Activated naive CD8-positive, alpha-beta T cell treated with anti-CD3 and anti-CD28 coated beads, Interleukin-2, amount 50 U/mL, for 24 hours (primary cell): ENCODE results near the gene FLT3LG.
A peak's percentile ranks its signal among the peaks of the same experiment; 100 is the strongest.

Experiments
- ATAC-seq: fragments of 150-1000 bp; cut with Tn5 transposase; one replicate; pipeline ENCODE4 v1.10.0; 2021
- DNase-seq: peaks from one replicate; pipeline ENCODE4 v3.0.0; 2021
- H3K27ac Mint-ChIP-seq: one replicate; pipeline ENCODE4 v1.8.0; 2021; ENCODE audit warnings: mild to moderate bottlenecking, mixed read lengths
- H3K27me3 Mint-ChIP-seq: one replicate; pipeline ENCODE4 v1.8.0; 2021; ENCODE audit warnings: mixed read lengths
- H3K36me3 Mint-ChIP-seq: one replicate; pipeline ENCODE4 v1.8.0; 2021; ENCODE audit warnings: low read depth, mixed read lengths
- H3K4me1 Mint-ChIP-seq: one replicate; pipeline ENCODE4 v1.8.0; 2021; ENCODE audit warnings: mixed read lengths
- H3K4me3 Mint-ChIP-seq: one replicate; pipeline ENCODE4 v1.8.0; 2021; ENCODE audit warnings: mild to moderate bottlenecking, moderate library complexity, mixed read lengths
- H3K9me3 Mint-ChIP-seq: one replicate; pipeline ENCODE4 v1.8.0; 2021; ENCODE audit warnings: mixed read lengths

Gene FLT3LG

DNA sequence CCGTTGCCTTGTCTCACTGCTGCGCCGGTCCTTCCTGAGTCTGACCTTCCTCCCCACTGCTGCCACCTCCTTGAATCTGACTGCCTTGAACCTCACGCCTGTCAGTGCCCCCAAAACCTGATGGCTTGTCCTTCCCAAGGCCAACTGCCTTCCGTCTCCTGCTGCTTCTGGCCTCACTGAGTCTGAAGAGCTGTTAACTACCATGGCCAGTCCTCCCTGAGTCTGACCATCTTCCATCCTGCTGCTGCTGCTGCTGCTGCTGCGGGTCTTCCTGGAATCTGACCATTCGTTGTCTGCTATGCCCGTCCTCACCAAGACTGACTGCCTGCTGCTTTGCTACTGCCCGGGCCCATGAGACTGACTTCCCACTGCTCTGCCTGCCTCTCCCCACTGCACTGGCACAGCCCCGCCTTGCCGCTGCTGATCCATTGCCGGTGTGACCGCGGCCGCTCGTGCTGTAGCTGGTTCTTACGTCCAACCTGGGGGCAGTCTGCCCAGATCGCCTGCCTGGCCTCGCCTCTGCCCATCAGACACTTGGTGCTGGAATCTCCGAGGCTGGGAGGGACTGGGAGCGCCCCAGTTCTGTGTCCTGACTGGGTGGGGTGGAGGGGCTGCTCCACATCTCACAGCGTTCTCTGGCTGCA is 50.9 kb downstream of the FLT3LG start:
- Mint-ChIP-seq H3K27me3 (peaks cover 2% of the 10 kb centered on the region), H3K4me3 (no peak overlapping the region), H3K36me3 (no peaks in the 10 kb centered on the region), H3K4me1 (peaks cover 12% of the 10 kb centered on the region), H3K27ac (no peak overlapping the region), H3K9me3 (no peaks in the 10 kb centered on the region)
- no peak for ATAC-seq
- DNase-seq, result no peak

- Mint-ChIP-seq H3K27me3 (peaks cover 2% of the 10 kb centered on the region), H3K27ac (no peak overlapping the region), H3K4me1 (peaks cover 18% of the 10 kb centered on the region), H3K9me3 (no peaks in the 10 kb centered on the region), H3K4me3 (peak overlapping the region; percentile 77), H3K36me3 (no peaks in the 10 kb centered on the region)
- ATAC-seq (peak; percentile 25), DNase-seq (no peak)
Measured at GRCh38 chr19:49528211-49528771, 54.3 kb downstream of the FLT3LG start.

- Mint-ChIP-seq H3K27me3 (peaks cover 5% of the 10 kb centered on the region), H3K9me3 (no peaks in the 10 kb centered on the region), H3K4me3 (no peak overlapping the region), H3K36me3 (no peaks in the 10 kb centered on the region), H3K4me1 (peaks cover 35% of the 10 kb centered on the region), H3K27ac (no peak overlapping the region)
- no peak for ATAC-seq
- DNase-seq, result no peak
Measured at GRCh38 chr19:49530708-49531107, 56.7 kb downstream of the FLT3LG start.

DNA sequence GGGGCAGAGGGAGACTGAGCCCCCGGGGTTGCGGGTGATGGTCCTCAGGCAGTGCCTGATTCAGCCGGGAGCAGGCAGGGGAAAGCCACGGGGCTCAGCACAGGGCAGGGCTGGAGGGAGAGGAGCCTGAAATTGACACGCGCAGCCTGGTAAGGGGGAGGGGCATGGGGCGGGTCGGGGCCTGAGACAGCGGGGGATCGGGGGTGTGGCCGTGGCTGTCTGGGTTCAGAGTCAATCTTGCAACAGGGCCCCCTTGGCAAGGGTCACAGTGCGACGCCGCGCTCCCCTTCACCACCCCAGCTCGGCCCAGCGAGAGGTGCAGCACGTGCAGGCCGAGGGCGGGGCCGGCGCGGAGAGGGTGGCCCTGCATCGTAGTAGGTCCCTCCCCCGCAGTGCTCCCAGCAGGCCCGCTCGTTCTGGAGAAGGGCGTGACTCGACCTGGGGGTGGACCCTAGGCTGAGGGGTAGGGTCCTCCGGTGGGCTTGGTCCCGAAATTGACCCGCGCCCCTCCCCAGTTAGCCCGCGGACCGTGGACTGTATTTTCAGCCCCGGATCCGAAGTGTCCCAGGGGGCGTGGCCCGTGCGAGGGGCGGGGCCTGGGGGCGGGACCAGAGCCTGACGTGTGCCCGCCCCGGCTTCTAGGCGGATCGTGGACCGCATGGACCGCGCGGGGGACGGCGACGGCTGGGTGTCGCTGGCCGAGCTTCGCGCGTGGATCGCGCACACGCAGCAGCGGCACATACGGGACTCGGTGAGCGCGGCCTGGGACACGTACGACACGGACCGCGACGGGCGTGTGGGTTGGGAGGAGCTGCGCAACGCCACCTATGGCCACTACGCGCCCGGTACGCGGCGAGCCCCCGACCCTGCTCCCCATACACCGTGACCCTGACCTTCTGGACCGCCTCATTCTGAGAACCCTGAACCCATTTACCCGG is 59.8 kb downstream of the FLT3LG start:
- peaks cover 5% of the 10 kb centered on the region for H3K27me3 Mint-ChIP-seq
- H3K27ac Mint-ChIP-seq, result peak overlapping the region; percentile 75
- no peaks in the 10 kb centered on the region for H3K9me3 Mint-ChIP-seq
- peak; percentile 77 for ATAC-seq
- H3K36me3 Mint-ChIP-seq, result no peaks in the 10 kb centered on the region
- H3K4me3 Mint-ChIP-seq, result peak overlapping the region; percentile 73
- peaks cover 23% of the 10 kb centered on the region for H3K4me1 Mint-ChIP-seq
- peak; percentile 84 for DNase-seq

GRCh38 chr19:49534632-49535385 is 60.8 kb downstream of the FLT3LG start:
- H3K4me1 Mint-ChIP-seq, result peaks cover 23% of the 10 kb centered on the region
- peak overlapping the region; percentile 75 for H3K27ac Mint-ChIP-seq
- peak overlapping the region; percentile 73 for H3K4me3 Mint-ChIP-seq
- H3K9me3 Mint-ChIP-seq, result no peaks in the 10 kb centered on the region
- ATAC-seq (peak; percentile 10), DNase-seq (no peak)
- peaks cover 2% of the 10 kb centered on the region for H3K27me3 Mint-ChIP-seq
- no peaks in the 10 kb centered on the region for H3K36me3 Mint-ChIP-seq
